ENCODE results near the gene SYVN1.
A peak's percentile ranks its signal among the peaks of the same experiment; 100 is the strongest.

Gene SYVN1

DNA sequence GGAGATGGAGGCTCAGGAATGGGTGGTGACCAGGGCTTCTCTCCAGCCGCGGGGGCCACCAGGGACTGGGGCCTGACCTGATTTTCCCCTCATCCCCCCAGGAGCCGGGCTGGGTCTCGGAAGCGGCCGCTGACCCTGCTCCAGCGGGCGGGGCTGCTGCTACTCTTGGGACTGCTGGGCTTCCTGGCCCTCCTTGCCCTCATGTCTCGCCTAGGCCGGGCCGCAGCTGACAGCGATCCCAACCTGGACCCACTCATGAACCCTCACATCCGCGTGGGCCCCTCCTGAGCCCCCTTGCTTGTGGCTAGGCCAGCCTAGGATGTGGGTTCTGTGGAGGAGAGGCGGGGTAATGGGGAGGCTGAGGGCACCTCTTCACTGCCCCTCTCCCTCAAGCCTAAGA, 46.5 kb downstream of the SYVN1 start:
- DNase-seq (ENCODE audit: low read depth), result no peak

DNA sequence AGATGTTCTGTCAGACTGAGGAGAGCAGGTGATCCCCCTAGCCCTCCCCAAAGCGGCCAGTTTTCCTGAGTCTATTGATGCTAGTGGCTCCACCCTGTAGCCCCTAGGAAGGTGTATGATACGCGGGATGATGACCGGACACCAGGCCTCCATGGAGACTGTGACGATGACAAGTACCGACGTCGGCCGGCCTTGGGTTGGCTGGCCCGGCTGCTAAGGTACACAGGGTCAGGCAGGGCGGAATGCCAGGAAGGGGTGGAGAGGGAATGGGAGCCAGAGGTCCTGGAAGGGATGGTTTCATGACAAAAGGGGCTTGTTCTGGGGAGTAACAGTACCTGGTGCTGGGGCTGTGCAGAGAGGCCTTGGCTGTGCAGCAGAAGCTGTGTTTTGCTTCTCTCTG, 47.1 kb downstream of the SYVN1 start:
- no peak for DNase-seq (ENCODE audit: low read depth)

DNA sequence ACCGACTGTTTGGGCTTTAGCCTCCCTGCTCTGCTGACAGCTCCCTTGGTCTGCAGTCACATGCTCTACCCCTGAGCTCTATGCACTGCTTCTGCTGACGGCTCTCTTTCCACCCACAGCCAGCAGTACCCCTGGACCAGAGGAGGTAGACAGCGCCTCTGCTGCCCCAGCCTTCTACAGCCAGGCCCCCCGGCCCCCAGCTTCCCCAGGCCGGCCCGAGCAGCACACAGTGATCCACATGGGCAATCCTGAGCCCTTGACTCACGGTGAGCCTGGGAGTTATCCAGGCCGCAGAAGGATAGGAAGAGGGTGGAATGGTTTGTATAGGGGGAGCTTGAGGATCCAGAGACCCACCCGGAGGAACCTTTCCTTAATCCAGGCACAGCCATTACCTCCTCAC, 47.5 kb downstream of the SYVN1 start:
- DNase-seq (ENCODE audit: low read depth), result no peak

DNA sequence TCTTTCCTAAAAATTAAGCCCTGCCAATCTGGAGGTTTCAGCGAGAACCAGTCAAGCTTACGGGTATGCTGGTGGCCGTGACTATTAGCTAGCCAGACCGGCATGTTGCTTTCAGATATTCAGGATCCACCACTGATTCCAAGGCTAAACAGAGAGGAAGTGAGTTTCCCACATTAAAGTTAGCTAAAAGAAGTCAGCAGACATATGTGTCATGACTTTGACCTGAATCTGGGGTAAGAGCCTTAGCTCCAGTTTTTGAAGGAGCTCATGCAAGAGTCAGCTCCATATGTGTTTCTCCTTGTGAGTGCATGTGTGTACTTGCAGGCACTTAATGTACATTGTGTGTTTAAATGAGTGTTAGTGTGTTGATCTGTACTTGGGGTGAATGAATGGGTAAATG, 48.9 kb downstream of the SYVN1 start:
- DNase-seq (ENCODE audit: low read depth), result no peak

DNA sequence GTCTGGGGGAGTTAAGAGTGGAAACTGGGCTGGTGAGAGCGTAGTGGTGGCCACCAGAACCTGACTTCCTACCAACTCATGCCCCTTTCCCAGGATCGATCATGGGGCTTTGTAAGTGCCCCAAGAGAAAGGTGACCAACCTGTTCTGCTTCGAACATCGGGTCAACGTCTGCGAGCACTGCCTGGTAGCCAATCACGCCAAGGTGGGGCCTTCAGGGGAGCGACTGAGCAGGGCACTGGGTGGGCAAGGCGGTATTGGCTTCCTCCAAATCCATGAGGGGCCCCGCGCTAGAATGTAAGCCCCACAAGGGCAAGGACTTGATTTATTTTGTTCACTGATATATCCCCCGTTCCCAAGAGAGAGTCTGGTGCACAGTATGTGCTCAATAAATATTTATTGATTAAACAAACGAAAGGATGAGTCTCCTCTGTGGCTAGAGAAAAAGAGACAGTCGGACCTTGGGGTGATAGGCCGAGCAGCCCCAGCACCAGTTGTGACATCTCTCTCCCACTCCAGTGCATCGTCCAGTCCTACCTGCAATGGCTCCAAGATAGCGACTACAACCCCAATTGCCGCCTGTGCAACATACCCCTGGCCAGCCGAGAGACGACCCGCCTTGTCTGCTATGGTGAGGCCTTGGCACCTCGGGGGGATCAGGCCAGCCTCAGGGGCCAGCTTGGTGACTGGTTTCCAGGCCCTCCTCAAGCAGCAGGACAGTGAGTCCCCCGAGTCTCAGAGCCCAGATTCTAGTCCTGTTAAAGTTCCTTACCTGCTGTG, 49.5 kb downstream of the SYVN1 start:
- DNase-seq (ENCODE audit: low read depth), result no peak

DNA sequence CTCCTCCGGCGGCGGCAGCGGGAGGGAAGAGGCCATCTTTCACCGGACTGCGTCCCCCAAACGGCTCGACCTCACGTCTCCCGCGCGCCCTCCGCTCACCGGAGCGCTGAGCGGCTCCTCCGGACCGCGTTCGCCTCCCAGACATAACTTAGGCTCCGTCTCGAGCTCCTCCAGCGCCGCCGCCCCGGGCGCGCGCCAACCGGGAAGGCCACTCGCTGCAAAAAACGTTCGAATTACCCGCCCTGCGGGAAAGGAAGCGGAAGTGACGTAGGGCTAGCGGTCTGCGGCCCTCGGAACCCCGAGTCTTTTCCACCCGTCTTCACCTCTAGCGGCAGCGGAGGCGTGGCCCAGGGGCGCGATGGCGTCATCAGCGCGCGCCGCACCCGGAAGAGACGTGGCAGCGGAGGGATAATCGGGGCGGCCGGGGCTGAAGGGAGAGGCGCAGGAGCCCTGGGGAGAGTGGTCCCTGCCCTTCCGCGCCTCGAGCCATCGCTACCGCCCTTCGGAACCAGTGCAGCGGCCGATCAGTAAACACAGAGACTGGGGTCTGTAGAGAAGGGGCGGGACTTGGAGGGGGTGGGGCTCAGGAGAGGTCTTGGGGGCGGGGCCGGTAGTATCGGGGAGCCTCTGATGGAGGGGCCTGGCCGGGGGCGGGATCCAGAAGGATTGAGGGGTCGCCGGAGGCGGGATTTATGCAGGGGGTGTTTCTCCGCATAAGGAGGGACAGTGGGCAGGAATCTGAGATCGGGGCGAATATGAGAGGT, 50.3 kb downstream of the SYVN1 start, which contains the start of the genes CDCA5 and ZFPL1:
TSS of gene CDCA5 (minus strand) at position 207 of the 764 bp plus-strand sequence. CDS start at position 145, 62 bp downstream.
TSS of gene ZFPL1 (plus strand) at position 389 of the 764 bp plus-strand sequence. CDS start 477 bp downstream, outside the sequence.
- DNase-seq (ENCODE audit: low read depth), result peak; percentile 95

DNA sequence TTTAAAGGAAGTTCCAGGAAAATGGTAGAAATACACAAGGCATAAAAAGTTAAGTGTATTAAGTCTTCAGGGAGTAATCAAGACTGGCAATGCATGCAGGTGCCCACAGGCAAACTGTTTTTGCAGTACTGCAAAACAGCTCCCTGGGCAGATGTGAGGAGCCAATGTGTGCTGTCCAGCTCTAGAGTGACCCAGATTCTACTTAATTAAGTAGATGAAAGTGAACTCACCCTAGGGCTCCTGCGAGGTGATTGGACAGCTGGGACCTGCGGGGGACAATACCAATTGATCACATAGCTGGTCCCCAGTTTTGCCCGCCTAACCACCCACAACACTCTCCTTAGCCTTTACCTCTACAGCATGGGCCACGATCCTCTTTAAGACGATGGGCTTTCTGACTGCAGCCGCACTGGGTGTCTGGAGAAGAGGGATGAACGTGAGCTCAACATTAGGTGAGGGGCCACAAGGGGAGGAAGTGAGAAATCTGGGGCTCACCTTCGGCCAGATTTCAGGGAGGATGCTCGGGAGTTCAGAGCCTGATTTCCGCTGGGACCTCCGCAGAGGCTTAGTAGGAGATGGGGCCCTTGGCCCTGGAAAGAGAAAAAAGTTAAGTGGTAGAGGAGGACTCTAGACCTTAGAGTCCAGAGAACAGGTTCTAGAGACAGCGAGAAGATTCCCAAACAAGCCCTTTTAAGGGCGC, 51.0 kb downstream of the SYVN1 start:
- no peak for DNase-seq (ENCODE audit: low read depth)

DNA sequence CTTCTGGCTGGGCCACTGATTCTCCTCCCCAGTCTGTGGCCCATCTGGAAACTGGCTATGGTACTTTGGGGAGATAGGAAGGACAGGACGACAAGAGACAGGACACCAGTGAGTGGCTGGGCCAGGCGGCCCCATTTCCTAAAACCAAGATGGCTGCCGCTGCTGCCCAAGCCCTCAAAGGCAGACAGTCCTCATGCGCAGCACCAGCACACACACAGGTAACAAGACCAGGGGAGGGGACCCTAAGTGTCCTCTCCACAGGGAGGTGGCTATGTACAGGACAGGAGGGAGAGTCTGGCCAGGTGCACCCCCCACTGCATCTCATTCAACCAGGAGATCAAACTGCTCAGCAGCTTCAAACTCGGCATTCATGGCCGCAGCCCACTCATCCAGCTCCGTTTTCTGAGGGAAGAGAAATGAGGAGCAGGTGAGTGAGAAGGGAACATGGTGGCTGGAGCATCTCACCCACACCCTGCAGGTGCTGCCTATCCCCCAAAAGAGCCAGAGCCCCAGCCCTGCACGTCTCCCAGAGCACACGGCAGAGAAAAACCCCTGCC, 55.5 kb downstream of the SYVN1 start:
- DNase-seq (ENCODE audit: low read depth), result no peak

DNA sequence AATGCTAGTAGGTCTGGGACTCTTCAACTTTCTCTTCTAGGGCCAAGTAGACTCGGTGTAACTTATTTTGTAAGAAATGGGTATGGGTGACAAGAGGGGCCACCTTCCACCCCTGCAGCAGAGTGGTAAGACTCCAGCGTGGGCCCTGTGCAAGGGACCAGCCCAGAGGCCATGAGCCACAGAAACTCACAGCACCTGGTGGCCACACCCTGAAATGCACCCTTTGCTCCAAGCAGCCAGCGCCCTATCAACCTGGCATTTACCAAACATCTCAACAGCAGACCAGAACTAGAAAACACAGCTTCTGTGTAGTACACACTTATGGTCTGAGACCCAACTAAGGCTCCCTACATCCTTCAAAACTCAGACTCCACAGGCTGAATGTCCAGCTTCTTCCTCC, 56.2 kb downstream of the SYVN1 start:
- peak; percentile 57 for DNase-seq (ENCODE audit: low read depth)

DNA sequence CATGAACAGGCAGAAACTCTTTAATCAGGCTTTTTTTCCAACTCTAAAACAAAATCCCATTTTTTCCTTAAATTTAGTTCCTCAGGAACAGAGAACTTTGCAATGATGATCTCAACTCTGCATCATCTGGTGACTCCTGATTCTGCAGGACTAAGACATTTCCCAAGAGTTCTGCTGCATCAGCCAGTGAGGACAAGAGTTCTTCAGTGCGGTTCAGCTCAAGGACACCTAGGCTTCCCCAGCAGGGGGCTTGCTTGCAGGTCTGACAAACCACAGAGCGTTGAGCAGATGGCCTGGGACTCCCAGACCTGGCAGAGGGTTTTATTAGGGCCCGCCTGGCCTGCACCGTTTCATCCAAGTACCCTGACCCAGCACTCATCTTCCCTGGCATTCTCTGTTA, 56.9 kb downstream of the SYVN1 start:
- no peak for DNase-seq (ENCODE audit: low read depth)
